Astrocyte (in vitro differentiated cells and primary cell): ENCODE measurements around the gene KDSR. TPM values are rescaled to one million over a fixed set of nuclear protein-coding genes. Genes with fewer than 3 reads are reported as not detected.

Experiments used
- DNase-seq: peaks from one replicate; pipeline ENCODE4 v3.0.0-alpha.2; 2010; ENCODE audit warnings: low read depth
- FAIRE-seq: peaks from 2 replicates; lab custom pipeline; 2011; peaks lifted over from hg19 to GRCh38; lab: Jason Lieb, UNC
- H2AFZ ChIP-seq: 2 replicates; pipeline ENCODE4 v1.6.0; 2012; ENCODE audit warnings: low read depth, low read length, inconsistent platforms
- H3K27ac ChIP-seq: 2 replicates; pipeline ENCODE4 v1.5.1; 2011; ENCODE audit warnings: low read depth, low read length, inconsistent platforms
- H3K27me3 ChIP-seq: 2 replicates; pipeline ENCODE4 v1.6.0; 2011; ENCODE audit warnings: low read length, inconsistent platforms; ENCODE audit not compliant: insufficient read depth
- H3K36me3 ChIP-seq: 2 replicates; pipeline ENCODE4 v1.5.1; 2011; ENCODE audit warnings: low read length, inconsistent platforms; ENCODE audit not compliant: insufficient read depth
- H3K4me1 ChIP-seq: 2 replicates; pipeline ENCODE4 v1.5.1; 2011; ENCODE audit warnings: low read length, inconsistent platforms; ENCODE audit not compliant: insufficient read depth
- H3K4me2 ChIP-seq: 2 replicates; pipeline ENCODE4 v1.6.0; 2012; ENCODE audit warnings: low read length, inconsistent platforms
- H3K4me3 ChIP-seq: 2 replicates; pipeline ENCODE4 v1.5.1; 2011; ENCODE audit warnings: low read depth, mild to moderate bottlenecking, low read length, inconsistent platforms; ENCODE audit not compliant: insufficient read depth
- H3K79me2 ChIP-seq: 2 replicates; pipeline ENCODE4 v1.6.0; 2012; ENCODE audit warnings: mild to moderate bottlenecking, low read length, inconsistent platforms; ENCODE audit not compliant: insufficient read depth
- H3K9ac ChIP-seq: 2 replicates; pipeline ENCODE4 v1.6.0; 2012; ENCODE audit warnings: mild to moderate bottlenecking, low read length, inconsistent platforms
- H3K9me3 ChIP-seq: 2 replicates; pipeline ENCODE4 v1.5.1; 2012; ENCODE audit warnings: low read depth, mild to moderate bottlenecking, low read length, inconsistent platforms; ENCODE audit not compliant: insufficient read depth
- H4K20me1 ChIP-seq: 2 replicates; pipeline ENCODE4 v1.6.0; 2012; ENCODE audit warnings: low read length, inconsistent platforms; ENCODE audit not compliant: insufficient read depth
- H3K27ac Mint-ChIP-seq: one replicate; pipeline ENCODE4 v1.8.0; 2021; ENCODE audit warnings: mild to moderate bottlenecking, mixed read lengths; ENCODE audit not compliant: unreplicated experiment
- H3K27me3 Mint-ChIP-seq: one replicate; pipeline ENCODE4 v1.8.0; 2021; ENCODE audit warnings: low read depth, mixed read lengths; ENCODE audit not compliant: unreplicated experiment
- H3K36me3 Mint-ChIP-seq: one replicate; pipeline ENCODE4 v1.8.0; 2021; ENCODE audit warnings: low read depth, mixed read lengths; ENCODE audit not compliant: unreplicated experiment
- H3K4me1 Mint-ChIP-seq: one replicate; pipeline ENCODE4 v1.8.0; 2021; ENCODE audit warnings: low read depth, mixed read lengths; ENCODE audit not compliant: unreplicated experiment
- H3K4me3 Mint-ChIP-seq: one replicate; pipeline ENCODE4 v1.8.0; 2021; ENCODE audit warnings: mild to moderate bottlenecking, moderate library complexity, mixed read lengths; ENCODE audit not compliant: unreplicated experiment
- H3K9me3 Mint-ChIP-seq: one replicate; pipeline ENCODE4 v1.8.0; 2021; ENCODE audit warnings: mild to moderate bottlenecking, mixed read lengths; ENCODE audit not compliant: unreplicated experiment
- CTCF ChIP-seq: IDR thresholded peaks from 2 replicates; pipeline ENCODE4 v1.5.1; 2011; ENCODE audit warnings: low read depth, mild to moderate bottlenecking, inconsistent platforms, low read length, moderate library complexity; ENCODE audit not compliant: insufficient read depth
- EZH2 ChIP-seq: IDR thresholded peaks from 2 replicates; pipeline ENCODE4 v1.6.1; 2012; ENCODE audit warnings: mild to moderate bottlenecking, low read length, inconsistent platforms; ENCODE audit not compliant: insufficient read depth
- total RNA-seq: library from RNA; stranded (reverse); gene quantifications from 2 replicates; pipeline ENCODE4 v1.2.1, GENCODE V29; 2021

Gene KDSR
- total RNA-seq, 1 donor from 2014 or later: 43.7 TPM

DNA sequence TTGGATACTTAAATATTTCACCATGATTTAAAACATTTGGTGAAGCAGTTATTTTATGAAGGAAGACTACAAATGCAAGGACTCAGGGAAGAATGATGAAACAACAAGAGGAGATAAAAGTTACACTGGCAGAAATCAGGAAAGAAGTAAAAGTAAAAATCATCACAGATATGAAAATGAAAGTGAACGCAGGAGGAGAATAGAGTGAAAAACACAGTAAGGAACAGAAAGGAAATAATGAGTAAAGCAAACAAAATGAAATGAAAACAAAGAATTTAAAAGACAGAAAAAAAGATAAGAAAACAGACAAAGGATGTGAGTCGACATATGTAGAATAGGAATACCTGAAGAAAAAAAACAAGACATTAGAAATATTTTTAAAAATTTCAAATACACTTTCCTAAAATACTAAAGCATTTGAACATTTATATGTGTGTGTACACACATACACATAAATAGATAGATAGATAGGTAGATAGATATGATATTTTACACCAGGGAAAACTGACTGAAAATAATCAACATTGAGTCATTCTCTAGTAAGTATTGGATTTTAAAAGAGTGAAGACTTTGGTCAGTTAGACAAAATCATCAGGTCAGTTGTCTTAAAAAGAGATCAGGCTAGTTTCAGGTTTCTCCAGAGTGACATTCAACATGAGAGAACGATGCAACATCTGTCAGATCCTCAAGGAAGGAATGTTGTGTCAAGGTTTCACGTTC lies 12.1 kb upstream of the KDSR start:
- Histone ChIP-seq H3K36me3 (peaks cover 5% of the 10 kb centered on the region), H3K4me1 (peaks cover 5% of the 10 kb centered on the region), H3K4me2 (peak overlapping the region; percentile 75), H3K9me3 (peaks cover 6% of the 10 kb centered on the region), H3K27me3 (no peaks in the 10 kb centered on the region), H3K27ac (no peak overlapping the region), H3K79me2 (no peaks in the 10 kb centered on the region), H3K9ac (peak overlapping the region; percentile 51), H4K20me1 (no peaks in the 10 kb centered on the region), H3K4me3 (no peak overlapping the region), H2AFZ (no peak overlapping the region)
- no peak for TF ChIP-seq CTCF
- TF ChIP-seq EZH2: no peak
- Mint-ChIP-seq H3K4me1 (peaks cover 10% of the 10 kb centered on the region), H3K9me3 (peaks cover 10% of the 10 kb centered on the region), H3K27ac (peak overlapping the region; percentile 75), H3K27me3 (no peaks in the 10 kb centered on the region), H3K36me3 (peaks cover 20% of the 10 kb centered on the region), H3K4me3 (peak overlapping the region; percentile 17)
- FAIRE-seq: no peak
- no peak for DNase-seq

- Histone ChIP-seq H3K4me1 (peaks cover 5% of the 10 kb centered on the region), H3K79me2 (no peaks in the 10 kb centered on the region), H3K27me3 (no peaks in the 10 kb centered on the region), H4K20me1 (no peaks in the 10 kb centered on the region), H3K4me2 (no peak overlapping the region), H3K4me3 (no peak overlapping the region), H3K9ac (no peak overlapping the region), H2AFZ (no peak overlapping the region), H3K27ac (no peak overlapping the region), H3K36me3 (no peaks in the 10 kb centered on the region), H3K9me3 (peaks cover 6% of the 10 kb centered on the region)
- Mint-ChIP-seq H3K36me3 (peaks cover 7% of the 10 kb centered on the region), H3K4me3 (no peak overlapping the region), H3K4me1 (peaks cover 10% of the 10 kb centered on the region), H3K27ac (no peak overlapping the region), H3K9me3 (peaks cover 10% of the 10 kb centered on the region), H3K27me3 (no peaks in the 10 kb centered on the region)
- FAIRE-seq (no peak), DNase-seq (no peak)
- TF ChIP-seq CTCF (no peak), EZH2 (no peak)
Observed at GRCh38 chr18:63377275-63377980, 10.4 kb upstream of the KDSR start.
